Kidney (tissue), 14 donors: ENCODE results near the gene S100A6. TPM values are rescaled to one million over a fixed set of nuclear protein-coding genes. Genes with fewer than 3 reads are reported as not detected.
A peak's percentile ranks its signal among the peaks of the same experiment; 100 is the strongest.

Experiments used
- DNase-seq, 5 donors: peaks; one replicate each; pipeline ENCODE4 v3.0.0-alpha.2; 2013 to 2020
- FAIRE-seq: peaks from 2 replicates; lab custom pipeline; 2012; peaks lifted over from hg19 to GRCh38; lab: Jason Lieb, UNC
- H3K27ac ChIP-seq, 2 donors: one replicate each; pipeline ENCODE4 v1.7.0; 2013; ENCODE audit warnings: low read depth in 2 of 2, low read length in 2 of 2, inconsistent platforms in 1 of 2
- H3K27me3 ChIP-seq: one replicate; pipeline ENCODE4 v1.7.1; 2013; ENCODE audit warnings: low read length, inconsistent platforms; ENCODE audit not compliant: control insufficient read depth, insufficient read depth
- H3K36me3 ChIP-seq, 3 donors: one replicate each; pipeline versions ENCODE4 v1.7.0 to v1.7.1; 2013; ENCODE audit warnings: low read length in 3 of 3, control low read depth in 1 of 3, inconsistent platforms in 1 of 3; ENCODE audit not compliant: insufficient read depth in 3 of 3, control insufficient read depth in 2 of 3
- H3K4me1 ChIP-seq, 3 donors: one replicate each; pipeline versions ENCODE4 v1.7.0 to v1.7.1; 2013; ENCODE audit warnings: low read length in 3 of 3, inconsistent platforms in 1 of 3, low read depth in 1 of 3; ENCODE audit not compliant: control insufficient read depth in 2 of 3, insufficient read depth in 2 of 3
- H3K4me3 ChIP-seq, 3 donors: one replicate each; pipeline versions ENCODE4 v1.7.0 to v1.8.1; 2013; ENCODE audit warnings: low read length in 3 of 3, control low read depth in 1 of 3, inconsistent platforms in 1 of 3
- H3K9ac ChIP-seq, 3 donors: one replicate each; pipeline versions ENCODE4 v1.7.0 to v1.7.1; 2013; ENCODE audit warnings: low read length in 3 of 3, control low read depth in 1 of 3, inconsistent platforms in 1 of 3
- H3K9me3 ChIP-seq, 3 donors: one replicate each; pipeline versions ENCODE4 v1.7.0 to v1.7.1; 2013; ENCODE audit warnings: low read length in 3 of 3, control low read depth in 1 of 3, inconsistent platforms in 1 of 3; ENCODE audit not compliant: control insufficient read depth in 2 of 3, insufficient read depth in 1 of 3
- CTCF ChIP-seq: IDR thresholded peaks from 3 replicates; pipeline ENCODE4 v1.5.1; 2012; ENCODE audit warnings: mild to moderate bottlenecking, moderate library complexity, borderline replicate concordance; ENCODE audit not compliant: insufficient read depth; ENCODE audit errors: extremely low read depth
- intact Hi-C: fragments of 100-400 bp; cut with DNase I; formaldehyde crosslinking; loops from one replicate; pipeline ENCODE4 v1.11.1; 2022
- polyA plus RNA-seq: library from polyadenylated mRNA; stranded (reverse); fragments of 350-450 nt; fragmentation: Illumina TruSeq; extraction: RNeasy Lipid Tissue Mini Kit (QIAGEN cat#74804); gene quantifications from one replicate; pipeline ENCODE4 v1.2.3, GENCODE V29; 2014; ENCODE audit warnings: low read depth, low replicate concordance; ENCODE audit not compliant: insufficient read depth
- total RNA-seq: library from RNA; stranded (reverse); fragmentation: NEBNext Ultra II Directional; extraction: Animal tissue kit (Norgen Biotek cat#: 25700); gene quantifications from one replicate; pipeline ENCODE4 v1.2.1, GENCODE V29; 2021
- donor health status: control.
- donor health status: control.
- donor health status: control.
- donor health status: control.
- donor health status: control.
- donor health status: DM: yes; HTN: yes; CAD: no.
- donor health status: Normal renal cell carcinoma (clear cell type).

Gene S100A6
- total and polyA plus RNA-seq, 2 donors from 2014 or later = 1,542 to 1,580 TPM

- Histone ChIP-seq H3K27ac (peak within 1 kb of the TSS in 1 of 2 donors; percentile 43), H3K4me3 (no peak within 1 kb of the TSS), H3K9ac (no peak within 1 kb of the TSS), H3K27me3 (no peaks in the 10 kb centered on the region), H3K9me3 (no peaks in the 10 kb centered on the region), H3K4me1 (peaks cover 5 to 49% (median 11%) of the 10 kb centered on the region in 3 donors), H3K36me3 (no peaks in the 10 kb centered on the region)
- DNase-seq (peak in 2 of 5 donors; percentile 48 to 92), FAIRE-seq (no peak)
- intact Hi-C loops = no loop called here
- TF ChIP-seq CTCF = no peak
These were observed 13.2 kb upstream of the S100A6 start, which contains the start of gene S100A3 for GRCh38 chr1:153548722-153549688. S100A3 (minus strand) TSS chr1:153549258; CDS start chr1:153548485, 773 bp downstream.

DNA sequence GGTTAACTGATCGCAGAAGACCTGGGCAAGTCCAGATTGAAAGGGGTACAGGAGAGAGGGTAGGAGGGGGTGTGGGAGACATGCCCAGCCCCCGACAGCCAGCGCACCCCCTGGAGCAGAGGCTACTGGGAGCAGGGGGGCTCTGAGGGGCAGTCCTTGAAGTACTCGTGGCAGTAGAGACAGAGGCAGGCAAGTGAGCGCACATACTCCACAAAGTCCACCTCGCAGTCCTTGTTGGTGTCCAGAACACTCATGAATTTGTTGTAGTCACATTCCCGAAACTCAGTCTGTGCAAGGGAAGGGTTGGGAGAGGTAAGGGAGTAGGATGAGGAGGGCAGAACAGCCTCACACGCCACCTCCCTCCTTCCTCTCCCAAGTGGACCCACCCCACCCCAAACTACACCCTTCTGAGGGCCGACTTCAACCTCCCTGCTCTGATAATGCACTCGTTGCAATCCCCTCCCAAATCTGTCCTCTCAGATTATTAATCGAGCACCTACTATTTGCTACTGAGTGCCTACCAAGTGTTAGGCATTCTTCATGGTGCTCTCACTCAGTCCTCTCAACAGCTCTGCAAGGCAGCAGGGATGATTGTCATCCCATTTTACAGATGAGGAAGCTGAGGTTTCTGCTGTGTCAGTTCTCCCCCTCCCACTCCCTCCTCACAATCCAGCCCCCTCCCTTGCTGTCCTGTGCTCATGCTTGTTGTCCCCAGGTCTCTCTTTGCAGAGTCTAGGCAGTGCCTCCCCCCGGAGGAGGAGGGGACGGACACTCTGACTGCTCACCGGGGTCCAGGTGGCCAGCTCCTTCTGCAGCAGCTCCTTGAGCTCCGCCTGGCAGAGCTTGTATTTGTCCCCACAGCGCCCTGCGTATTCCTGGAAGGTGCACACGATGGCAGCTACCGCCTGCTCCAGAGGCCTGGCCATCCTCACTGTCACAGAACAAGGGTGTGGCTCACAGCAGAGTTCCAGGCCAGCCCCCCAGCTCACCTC lies 12.1 kb upstream of the S100A6 start:
- H3K4me3 ChIP-seq = no peak overlapping the region
- H3K9ac ChIP-seq = no peak overlapping the region
- H3K36me3 ChIP-seq = no peaks in the 10 kb centered on the region
- intact Hi-C loops = no loop called here
- no peak for TF ChIP-seq CTCF
- no peak overlapping the region for H3K27ac ChIP-seq
- FAIRE-seq (no peak), DNase-seq (peak in 2 of 5 donors; percentile 46 to 63)
- H3K27me3 ChIP-seq = no peaks in the 10 kb centered on the region
- H3K4me1 ChIP-seq = peaks cover 5 to 46% (median 10%) of the 10 kb centered on the region in 3 donors
- H3K9me3 ChIP-seq = no peaks in the 10 kb centered on the region

DNA sequence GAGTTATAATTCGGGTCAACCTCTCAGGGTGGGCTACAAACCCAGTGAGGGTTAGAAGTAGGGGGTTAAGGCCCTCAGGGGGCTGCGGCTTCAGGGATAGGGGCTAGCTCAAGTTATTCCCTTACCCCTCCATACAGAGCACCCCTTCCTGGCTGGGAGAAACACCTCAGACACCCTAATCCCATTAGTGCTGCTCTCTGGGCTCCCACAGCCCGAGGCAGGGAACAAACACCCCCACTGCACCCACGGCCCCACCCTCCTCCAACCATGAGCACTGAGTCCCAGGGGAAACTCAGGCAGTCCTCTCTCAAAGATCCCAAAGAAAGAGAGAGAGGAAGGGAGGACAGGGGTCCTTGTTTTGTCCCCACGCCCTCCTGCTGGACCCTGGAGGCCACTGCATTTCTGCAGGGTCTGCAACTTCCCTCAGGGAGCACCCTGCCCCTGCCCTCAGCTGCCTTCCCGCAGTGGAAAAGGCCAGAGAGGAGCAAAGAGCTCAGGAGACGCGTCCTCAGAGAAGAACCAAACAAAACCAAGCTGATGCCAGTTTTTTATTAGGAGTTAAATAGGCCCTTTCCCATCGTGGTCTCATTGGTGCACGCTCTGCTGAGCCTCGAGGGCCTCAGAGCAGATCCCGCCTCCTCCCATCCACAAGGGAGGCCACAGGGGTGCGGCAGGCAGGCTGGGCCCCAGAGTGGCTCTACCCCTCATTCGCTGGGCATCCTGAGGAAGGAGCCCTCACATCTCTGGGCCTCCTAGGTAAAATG lies 11.2 kb upstream of the S100A6 start:
- peak overlapping the region in 1 of 3 donors; percentile 37 for H3K9ac ChIP-seq
- H3K36me3 ChIP-seq = no peaks in the 10 kb centered on the region
- peak overlapping the region in 1 of 2 donors; percentile 4 for H3K27ac ChIP-seq
- DNase-seq = peak in 4 of 5 donors; percentile 24 to 68 (median 46)
- intact Hi-C loops = no loop called here
- H3K27me3 ChIP-seq = no peaks in the 10 kb centered on the region
- TF ChIP-seq CTCF = no peak
- peaks cover 5 to 47% (median 10%) of the 10 kb centered on the region in 3 donors for H3K4me1 ChIP-seq
- no peak overlapping the region for H3K4me3 ChIP-seq
- FAIRE-seq = no peak
- no peaks in the 10 kb centered on the region for H3K9me3 ChIP-seq
